Activated CD8-positive, alpha-beta memory T cell treated with anti-CD3 and anti-CD28 coated beads, Interleukin-2, amount 50 U/mL, for 24 hours (primary cell): ENCODE results near the gene CXorf58.

Experiments
- DNase-seq: peaks from one replicate; pipeline ENCODE4 v3.0.0-alpha.2; 2020; ENCODE audit errors: extremely low read depth

The CXorf58 gene

DNA sequence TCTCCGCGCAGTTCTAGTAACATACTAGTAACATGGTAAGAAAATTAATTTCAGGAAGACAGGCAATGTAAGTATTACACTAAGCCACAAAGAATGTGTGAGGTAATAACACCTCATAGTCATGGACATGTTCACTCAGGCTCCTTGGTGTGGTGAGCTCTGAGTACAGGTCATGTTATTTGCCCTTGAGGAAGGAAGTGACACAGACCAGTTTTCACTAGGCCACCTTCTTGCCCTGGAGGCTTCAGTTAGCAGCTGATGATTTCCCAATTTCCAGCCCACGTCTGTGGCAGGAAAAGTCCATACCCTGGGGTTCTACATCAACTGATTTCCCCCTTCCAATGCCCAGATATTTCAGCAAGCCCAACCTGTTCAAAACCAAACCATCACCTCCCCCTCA lies 6.7 kb upstream of the CXorf58 start:
- DNase-seq = no peak

DNA sequence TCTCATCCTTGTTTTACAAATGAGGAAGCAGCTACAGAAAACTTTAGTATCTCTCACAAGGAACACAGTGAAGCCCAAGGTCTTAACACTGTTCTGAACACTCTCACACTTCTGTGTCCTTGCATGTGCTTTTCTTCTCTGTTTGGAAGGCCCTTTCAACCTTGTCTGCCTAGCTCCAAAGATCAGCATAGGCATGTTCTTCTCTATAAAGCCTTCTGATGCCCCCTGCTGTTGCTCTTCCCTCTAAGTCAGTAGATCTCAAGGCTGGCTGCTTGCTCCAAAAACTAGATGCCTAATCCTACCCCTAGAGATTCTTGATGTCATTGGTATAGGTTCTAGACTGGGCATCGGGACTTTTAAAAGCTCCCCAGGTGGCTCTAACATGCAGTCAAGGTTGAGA lies 6.0 kb upstream of the CXorf58 start:
- DNase-seq = no peak

- no peak for DNase-seq
Measured at GRCh38 chrX:23902419-23902818, 5.4 kb upstream of the CXorf58 start.

- no peak for DNase-seq
Measured at GRCh38 chrX:23904096-23904495, 3.7 kb upstream of the CXorf58 start.

GRCh38 chrX:23907111-23907497 lies 702 bp upstream of the CXorf58 start:
- DNase-seq = no peak

DNA sequence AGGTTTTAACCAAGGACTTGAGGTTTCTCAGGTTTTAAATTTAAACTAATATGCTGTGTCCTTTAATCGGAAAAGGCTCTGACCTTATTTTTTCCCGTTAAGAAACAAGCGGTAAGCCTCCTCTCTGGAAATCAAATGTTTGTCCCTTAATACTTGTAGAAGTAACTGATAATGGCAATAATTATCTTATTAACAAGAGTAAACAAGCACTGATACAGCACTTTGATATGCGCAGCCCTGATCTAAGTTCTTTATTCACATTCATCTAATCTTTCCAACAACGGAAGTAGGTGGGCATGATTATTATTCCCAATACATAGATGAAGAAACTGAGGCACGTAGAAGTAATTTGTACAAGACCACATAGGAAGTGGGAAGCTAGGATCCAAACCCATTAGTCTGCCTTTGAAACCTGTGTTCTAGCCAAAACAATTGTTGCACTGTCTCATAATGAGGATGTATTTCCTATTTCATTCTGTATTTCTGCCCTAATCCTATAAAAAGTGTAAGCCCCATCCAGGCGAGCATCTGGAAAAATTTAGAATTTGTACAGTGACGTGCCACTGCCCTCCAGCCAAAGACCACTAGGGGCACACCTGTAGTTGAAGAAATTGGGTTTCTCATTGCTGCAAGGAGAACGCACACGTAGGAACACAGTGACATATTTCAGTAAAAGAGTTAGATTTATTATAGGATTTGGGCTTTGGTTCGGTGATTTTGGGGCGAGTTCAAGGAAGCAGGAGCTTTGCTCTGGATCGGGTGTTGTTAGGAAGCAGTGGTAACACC lies 606 bp downstream of the CXorf58 start:
- DNase-seq = no peak

DNA sequence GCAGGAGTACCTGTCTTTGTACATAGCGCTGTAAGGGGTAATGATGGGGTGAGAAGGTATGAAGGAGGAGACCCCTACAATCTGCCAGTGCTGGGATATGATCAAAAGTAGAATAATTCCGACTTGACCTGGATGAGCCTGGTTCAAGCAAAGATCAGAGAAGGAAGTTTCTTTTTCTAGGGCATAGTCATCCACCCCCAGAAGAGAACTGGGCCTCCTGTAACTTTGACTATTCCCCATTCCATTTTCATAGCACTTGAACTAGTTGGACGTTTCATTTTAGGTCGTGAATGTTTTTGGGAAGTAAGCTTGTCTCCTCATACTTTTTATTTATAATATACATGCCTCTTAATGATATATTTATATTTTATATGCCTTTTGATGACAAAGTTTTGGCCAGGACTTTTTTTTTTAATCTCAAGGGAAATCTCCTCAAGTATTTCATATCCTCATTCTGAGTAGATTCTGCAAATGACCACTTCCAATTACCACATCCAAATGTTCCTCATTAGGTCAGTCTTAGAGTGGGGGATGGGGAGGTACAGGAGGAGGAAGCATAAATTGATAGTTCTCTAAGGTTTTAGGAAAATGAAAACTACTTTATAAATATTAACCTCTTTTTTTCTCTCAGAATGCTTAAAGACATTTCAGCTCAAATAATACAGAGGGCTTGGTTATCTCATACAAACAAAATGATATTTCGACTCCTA lies 3.5 kb downstream of the CXorf58 start:
- DNase-seq = no peak

DNA sequence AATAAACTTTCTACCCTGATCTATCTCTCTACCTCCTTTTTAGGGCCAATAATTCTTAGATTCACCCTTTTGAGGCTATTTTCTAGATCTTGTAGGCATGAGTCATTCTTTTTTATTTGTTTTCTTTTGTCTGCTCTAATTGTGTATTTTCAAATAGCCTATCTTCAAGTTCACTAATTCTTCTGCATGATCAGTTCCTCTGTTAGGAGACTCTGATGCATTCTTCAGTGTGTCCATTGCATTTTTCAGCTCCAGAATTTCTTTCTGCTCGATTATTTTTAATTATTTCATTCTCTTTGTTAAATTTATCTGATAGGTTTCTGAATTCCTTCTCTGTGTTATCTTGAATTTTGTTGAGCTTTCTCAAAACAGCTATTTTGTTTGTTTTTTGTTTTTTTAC lies 11.3 kb downstream of the CXorf58 start:
- no peak for DNase-seq

DNA sequence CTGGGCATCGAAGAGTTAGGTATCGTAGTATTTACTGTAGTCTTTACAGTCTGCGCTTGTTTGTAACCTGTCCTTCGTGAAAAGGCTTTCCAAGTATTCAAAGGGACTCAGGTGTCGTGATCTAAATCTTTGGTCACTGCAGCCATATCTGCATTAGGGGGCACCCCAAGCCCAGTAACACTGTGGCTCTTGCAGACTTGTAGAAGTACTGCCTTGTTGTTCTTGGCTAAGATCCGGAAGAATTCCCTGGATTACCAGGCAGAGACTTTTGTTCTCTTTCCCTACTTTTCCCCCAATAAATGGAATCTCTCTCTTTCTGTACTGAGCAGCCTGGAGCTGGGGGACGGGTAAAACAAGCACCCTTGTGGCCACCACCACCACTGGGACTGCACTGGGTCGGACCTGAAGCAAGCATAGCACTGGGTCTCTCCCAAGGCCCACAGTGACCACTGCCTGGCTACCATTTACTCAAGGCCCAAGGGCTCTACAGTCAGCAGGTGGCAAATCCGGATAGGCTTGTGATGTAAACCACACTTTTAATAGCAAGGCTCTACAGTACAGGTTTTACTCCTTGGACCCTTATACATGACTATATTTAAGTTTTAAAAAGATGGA lies 12.0 kb downstream of the CXorf58 start:
- no peak for DNase-seq

DNA sequence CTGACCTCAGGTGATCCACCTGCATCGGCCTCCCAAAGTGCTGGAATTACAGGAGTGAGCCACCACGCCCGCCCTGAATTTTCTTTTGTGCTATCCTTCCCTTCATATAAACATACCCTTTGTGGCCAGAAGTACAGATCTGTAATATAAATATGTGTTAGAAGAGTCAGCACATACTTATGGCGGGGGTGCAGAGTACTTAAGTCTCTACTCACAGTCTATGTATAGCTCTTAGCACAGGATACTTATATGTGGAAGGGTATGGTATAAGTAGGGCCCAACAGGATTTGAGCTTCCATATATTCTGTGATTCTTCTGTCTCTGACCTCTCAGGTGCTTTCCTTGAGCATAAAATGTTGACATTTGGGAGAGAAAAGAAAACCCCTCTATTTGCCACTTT lies 18.2 kb downstream of the CXorf58 start:
- no peak for DNase-seq

DNA sequence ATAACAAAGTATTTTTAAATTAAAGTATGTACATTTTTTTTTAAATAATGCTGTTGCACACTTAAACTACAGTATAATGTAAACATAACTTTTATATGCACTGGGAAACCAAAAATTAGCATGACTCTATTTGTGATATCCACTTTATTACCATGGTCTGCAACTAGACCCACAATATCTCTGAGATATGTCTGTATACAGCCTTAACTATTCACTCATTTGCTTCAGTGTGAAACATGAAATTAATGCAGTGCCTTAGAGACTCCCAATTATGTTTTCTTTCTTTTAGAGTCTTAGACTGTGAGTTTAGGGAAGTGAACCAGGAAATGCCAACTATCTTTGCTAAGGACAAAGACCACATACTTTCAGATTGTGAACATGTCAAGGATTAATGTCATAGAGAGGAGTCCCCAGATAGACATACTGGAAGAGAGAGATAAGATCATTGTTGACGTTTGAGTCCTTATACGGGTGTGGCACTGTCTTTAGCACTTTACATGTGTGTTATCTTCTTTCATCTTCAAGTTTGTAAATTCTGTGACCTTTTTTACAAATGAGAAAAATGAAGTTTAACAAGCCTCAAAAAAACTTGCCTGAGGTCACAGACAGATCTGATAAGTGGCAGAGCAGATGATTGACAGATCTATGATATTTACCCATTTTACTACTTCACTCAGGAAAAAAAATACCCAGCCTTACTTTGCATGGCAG lies 23.2 kb downstream of the CXorf58 start:
- no peak for DNase-seq

DNA sequence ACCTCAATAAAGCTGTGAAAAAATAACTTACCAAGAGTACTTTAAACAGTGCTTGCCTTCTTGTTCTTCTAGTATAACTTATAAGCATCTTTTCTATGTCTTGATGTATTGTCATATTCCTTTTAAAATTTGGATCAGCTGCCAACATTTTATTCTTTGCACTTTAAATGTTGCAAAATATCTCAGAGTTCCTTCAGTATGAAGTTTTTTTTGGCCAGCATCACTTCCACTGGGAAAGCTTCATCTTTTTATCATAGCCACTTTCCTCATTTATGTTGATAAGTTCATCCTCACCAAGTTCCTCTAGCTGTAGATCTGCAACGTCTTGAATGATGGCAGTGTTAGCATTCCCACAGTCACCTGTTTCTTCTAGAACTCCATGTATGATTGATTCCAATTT lies 24.2 kb downstream of the CXorf58 start:
- DNase-seq = no peak

DNA sequence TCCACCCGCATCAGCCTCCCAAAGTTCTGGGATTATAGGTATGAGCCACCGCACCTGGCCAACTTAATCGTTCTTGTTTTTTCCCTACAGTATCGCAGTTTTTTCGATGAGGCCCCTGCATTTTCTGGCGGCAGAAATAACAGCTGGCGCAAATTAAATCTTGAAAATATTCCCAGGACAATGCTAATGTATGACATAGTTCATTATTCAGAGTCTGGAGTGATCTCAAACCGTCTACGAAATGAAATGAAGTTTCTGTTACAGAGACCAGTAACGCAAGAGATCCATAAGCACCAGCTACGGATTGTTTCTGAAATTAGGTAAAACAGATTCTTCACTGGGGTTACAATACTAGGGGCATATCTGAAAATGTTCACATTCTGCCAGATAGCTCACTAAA lies 27.3 kb downstream of the CXorf58 start:
- DNase-seq = no peak

DNA sequence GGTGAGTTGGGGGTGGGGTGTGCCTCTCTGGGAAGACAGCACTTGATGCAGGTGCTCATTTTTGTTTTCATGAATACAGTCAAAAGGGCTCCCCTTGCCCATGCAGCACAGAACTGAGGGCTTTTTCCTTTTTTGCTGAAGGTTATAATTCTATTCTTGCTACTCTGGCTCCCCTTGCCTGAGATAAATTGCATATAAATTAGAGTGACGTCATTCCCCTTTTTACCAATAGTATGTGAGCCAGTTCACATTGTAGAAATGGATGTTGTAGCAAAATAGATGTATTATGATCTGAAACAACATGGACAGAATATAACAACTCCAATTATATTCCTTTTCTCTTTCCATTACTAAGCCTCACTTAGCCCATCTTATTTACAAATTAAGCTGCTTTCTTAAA lies 28.4 kb downstream of the CXorf58 start:
- no peak for DNase-seq

DNA sequence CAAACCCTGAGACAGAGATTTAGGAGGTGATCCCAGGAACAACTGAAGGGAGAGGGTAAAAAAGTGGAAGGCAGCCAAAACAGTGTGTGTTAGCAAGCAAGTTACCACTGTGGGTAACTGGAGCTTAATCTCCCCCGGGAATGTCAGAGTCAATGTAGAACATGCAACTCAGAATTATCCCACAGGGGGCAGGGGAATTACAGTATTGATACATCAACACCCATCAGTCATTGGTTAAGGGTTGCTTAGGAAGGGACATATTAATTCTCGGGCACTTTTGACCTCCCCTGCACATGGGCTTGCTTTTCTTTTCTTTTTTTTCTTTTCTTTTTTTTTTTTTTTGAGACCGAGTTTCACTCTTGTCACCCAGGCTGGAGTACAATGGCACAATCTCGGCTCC lies 29.3 kb downstream of the CXorf58 start:
- DNase-seq = no peak

DNA sequence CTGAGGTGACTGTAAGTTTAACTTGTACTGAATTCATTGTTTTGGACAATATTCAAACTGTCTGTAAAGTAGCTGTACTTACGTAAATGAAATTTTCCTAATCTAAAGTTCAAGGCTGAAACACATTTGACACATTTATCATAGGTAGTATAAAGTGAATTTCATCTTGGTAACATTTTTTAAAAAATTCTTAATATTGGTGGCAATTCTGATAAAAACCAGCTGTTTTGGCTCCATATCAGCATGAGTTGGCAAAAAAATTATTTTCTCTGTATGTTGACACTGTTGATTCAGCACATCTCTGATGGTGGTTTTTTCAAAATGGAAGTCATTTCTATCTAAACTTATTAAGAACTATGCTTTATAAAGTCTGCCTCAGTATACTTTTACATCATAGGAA lies 30.9 kb downstream of the CXorf58 start:
- DNase-seq = no peak

DNA sequence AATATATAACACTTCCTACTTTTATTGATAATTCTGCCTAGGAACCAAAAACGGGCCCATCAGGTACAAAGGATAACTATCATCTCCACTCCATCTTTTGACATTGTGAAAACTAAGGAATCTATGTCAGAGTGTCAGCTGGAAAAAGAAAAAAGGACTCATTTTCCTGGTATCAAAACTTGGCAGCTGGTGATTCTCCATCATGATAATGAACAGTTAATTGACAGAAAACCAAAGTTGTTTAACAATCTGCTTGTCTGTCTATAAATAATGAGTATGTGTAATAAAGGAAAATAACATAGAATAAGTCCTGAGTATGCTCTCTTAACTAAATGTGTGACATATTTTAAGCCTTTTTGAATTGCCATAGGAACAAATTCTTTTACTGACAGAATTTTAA lies 31.4 kb downstream of the CXorf58 start:
- DNase-seq = no peak

GRCh38 chrX:23944234-23944633 lies 36.4 kb downstream of the CXorf58 start:
- DNase-seq = no peak

DNA sequence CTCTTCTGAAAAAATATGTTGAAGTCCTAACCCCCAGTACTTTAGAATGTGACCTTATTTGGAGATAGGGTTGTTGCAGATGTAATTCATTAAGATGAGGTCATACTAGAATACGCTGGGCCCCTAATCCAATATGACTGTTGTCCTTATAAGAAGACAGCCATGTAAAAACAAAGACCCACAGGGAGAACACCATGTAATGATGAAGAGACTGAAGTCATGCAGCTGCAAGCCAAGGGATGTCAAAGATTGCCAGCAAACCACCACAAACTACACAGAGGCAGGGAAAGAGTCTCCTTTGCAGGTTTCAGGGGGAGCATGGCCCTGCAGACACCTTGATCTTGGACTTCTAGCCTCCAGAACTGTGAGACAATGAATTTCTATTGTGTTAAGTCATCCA lies 37.4 kb downstream of the CXorf58 start:
- DNase-seq = no peak

GRCh38 chrX:23952391-23952790 lies 44.6 kb downstream of the CXorf58 start:
- DNase-seq = no peak

GRCh38 chrX:23952984-23953907 lies 45.4 kb downstream of the CXorf58 start:
- DNase-seq = no peak

GRCh38 chrX:23953908-23954269 lies 46.1 kb downstream of the CXorf58 start:
- DNase-seq = no peak
